ENCODE results near the gene AQP7.

DNA sequence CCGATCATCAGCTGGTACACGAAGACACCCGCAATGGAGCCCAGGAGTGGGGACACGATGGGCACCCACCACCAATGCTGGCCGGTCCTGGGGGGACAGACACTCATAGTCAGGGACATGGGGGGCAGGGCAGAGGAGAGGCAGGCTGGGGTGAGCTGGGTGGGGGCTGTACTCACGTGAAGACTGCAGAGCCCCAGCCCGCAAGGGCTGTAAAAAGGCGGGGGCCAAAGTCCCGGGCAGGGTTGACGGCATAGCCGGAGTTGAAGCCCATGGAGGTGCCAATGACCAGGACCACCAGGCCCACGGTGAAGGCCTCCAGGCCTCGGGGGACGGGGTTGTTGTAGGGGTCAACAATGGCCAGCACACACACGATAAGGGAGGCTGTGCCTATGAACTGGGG is 39.8 kb upstream of the AQP7 start:
- TF ChIP-seq, protein P1, sequence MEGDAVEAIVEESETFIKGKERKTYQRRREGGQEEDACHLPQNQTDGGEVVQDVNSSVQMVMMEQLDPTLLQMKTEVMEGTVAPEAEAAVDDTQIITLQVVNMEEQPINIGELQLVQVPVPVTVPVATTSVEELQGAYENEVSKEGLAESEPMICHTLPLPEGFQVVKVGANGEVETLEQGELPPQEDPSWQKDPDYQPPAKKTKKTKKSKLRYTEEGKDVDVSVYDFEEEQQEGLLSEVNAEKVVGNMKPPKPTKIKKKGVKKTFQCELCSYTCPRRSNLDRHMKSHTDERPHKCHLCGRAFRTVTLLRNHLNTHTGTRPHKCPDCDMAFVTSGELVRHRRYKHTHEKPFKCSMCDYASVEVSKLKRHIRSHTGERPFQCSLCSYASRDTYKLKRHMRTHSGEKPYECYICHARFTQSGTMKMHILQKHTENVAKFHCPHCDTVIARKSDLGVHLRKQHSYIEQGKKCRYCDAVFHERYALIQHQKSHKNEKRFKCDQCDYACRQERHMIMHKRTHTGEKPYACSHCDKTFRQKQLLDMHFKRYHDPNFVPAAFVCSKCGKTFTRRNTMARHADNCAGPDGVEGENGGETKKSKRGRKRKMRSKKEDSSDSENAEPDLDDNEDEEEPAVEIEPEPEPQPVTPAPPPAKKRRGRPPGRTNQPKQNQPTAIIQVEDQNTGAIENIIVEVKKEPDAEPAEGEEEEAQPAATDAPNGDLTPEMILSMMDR (IDR thresholded peaks at IDR 0.05; ENCODE audit: low read depth, low read length): no peak
- no peak for TF ChIP-seq EZH2phosphoT487 (IDR thresholded peaks at IDR 0.05; ENCODE audit: low read depth)
